ENCODE data around the gene UBB. TPM values are rescaled to one million over a fixed set of nuclear protein-coding genes. Genes with fewer than 3 reads are reported as not detected.

UBB gene
- total and polyA plus RNA-seq, 9 of the 15 experiments (the other 6 are each of a cell fraction or from before 2014, with no cell fraction given), result 1,069 to 4,143 (median 1,696) TPM

- TF ChIP-seq TFE3 (CRISPR knock-in tag; IDR thresholded peaks at IDR 0.05) (no peak), EZH2 (IDR thresholded peaks at IDR 0.05; ENCODE audit: borderline replicate concordance, low read depth, low read length) (no peak), HDGF (IDR thresholded peaks at IDR 0.05) (no peak), XRCC4 (IDR thresholded peaks at IDR 0.05; ENCODE audit: extremely low read depth, insufficient read depth, insufficient read length) (no peak), ZSCAN32 (CRISPR knock-in tag; IDR thresholded peaks at IDR 0.05) (no peak), CREB3 (tag; conservative IDR thresholded peaks at IDR 0.05; ENCODE audit: low read depth) (no peak), NKRF (IDR thresholded peaks at IDR 0.05; ENCODE audit: borderline replicate concordance) (no peak)
These were observed 37.9 kb upstream of the UBB start (continued) for GRCh38 chr17:16342979-16343378.

Measured in K562 (cell line).